BJ (cell line): Measurements from ENCODE around the gene GSG1L. TPM values are rescaled to one million over a fixed set of nuclear protein-coding genes. Genes with fewer than 3 reads are reported as not detected.
"Not testable (repeated sequence)": the region's sequence is repeated elsewhere in the genome, so short reads cannot be mapped to it uniquely, and the experiment has no call there.

Source experiments
- CTCF ChIA-PET: fragments of 350-600 bp; formaldehyde crosslinking; extraction: SDS; loops from one replicate; lab custom pipeline; 2021; ENCODE audit warnings: antibody characterized with exemption, inconsistent platforms; lab: Yijun Ruan, JAX
- POLR2A ChIA-PET: fragments of 300-600 bp; sonication (Branson Sonifier 250); formaldehyde crosslinking; extraction: SDS; loops from one replicate; lab custom pipeline; 2021; ENCODE audit warnings: antibody characterized with exemption; lab: Charles Lee
- DNase-seq: peaks from one replicate; pipeline ENCODE4 v3.0.0-alpha.2; 2011; ENCODE audit warnings: low read depth
- H3K27me3 ChIP-seq: 2 replicates; pipeline ENCODE4 v1.6.0; 2011; ENCODE audit warnings: low read length; ENCODE audit not compliant: control insufficient read depth, insufficient read depth
- H3K36me3 ChIP-seq: 2 replicates; pipeline ENCODE4 v1.5.1; 2011; ENCODE audit warnings: low read length; ENCODE audit not compliant: control insufficient read depth, insufficient read depth
- H3K4me3 ChIP-seq: 2 replicates; pipeline ENCODE4 v1.5.1; 2011; ENCODE audit warnings: low read depth, mild to moderate bottlenecking, control low read depth, low read length
- polyA plus RNA-seq: library from polyadenylated mRNA; depleted of rRNA; stranded (reverse); fragments of >200 nt; gene quantifications from 2 replicates; pipeline ENCODE4 v1.2.3, GENCODE V29; 2011
- TF ChIP-seq, protein P1 (sequence below): IDR thresholded peaks from 2 replicates; pipeline ENCODE4 v1.5.1; 2011; ENCODE audit warnings: low read depth, mild to moderate bottlenecking, control low read depth, inconsistent platforms, low read length, moderate library complexity; ENCODE audit not compliant: insufficient read depth

Gene GSG1L
- polyA plus RNA-seq, 1 experiment: not detected

DNA sequence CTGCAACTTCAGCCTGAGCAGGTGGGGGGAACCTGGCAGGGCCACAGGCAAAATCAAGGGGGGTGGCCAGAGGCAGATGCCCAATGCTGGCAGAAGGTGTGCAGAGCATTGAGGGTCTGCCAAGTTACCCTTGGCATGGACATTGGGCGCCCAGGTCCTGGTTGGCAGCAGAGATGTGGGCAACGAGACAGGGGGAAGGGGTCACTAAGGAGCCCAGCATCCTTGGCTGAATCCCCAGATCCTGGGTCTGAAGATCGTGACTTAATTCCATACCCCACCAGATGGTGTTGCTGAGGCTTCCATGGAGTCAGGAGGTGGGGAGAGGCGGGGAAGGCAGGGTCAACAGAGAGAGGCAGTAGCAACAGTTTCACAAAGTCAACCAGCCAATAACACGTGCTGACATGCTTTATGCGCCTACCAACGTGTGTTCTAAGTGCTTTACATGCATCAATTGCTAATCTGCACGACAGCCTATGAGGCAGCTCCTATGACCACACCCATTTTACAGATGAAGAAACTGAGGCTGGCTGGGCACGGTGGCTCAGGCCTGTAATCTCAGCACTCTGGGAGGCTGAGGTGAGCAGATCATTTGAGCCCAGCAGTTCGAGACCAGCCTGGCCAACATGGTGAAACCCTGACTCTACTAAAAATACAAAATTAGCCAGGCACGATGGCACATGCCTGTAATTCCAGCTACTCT is 83.3 kb downstream of the GSG1L start:
- Histone ChIP-seq H3K36me3 (no peaks in the 10 kb centered on the region), H3K27me3 (no peaks in the 10 kb centered on the region; the same call in 1 of the 2 replicates), H3K4me3 (no peak overlapping the region)
- ChIA-PET POLR2A (no interaction called here), CTCF (no interaction called here)
- TF ChIP-seq, protein P1, sequence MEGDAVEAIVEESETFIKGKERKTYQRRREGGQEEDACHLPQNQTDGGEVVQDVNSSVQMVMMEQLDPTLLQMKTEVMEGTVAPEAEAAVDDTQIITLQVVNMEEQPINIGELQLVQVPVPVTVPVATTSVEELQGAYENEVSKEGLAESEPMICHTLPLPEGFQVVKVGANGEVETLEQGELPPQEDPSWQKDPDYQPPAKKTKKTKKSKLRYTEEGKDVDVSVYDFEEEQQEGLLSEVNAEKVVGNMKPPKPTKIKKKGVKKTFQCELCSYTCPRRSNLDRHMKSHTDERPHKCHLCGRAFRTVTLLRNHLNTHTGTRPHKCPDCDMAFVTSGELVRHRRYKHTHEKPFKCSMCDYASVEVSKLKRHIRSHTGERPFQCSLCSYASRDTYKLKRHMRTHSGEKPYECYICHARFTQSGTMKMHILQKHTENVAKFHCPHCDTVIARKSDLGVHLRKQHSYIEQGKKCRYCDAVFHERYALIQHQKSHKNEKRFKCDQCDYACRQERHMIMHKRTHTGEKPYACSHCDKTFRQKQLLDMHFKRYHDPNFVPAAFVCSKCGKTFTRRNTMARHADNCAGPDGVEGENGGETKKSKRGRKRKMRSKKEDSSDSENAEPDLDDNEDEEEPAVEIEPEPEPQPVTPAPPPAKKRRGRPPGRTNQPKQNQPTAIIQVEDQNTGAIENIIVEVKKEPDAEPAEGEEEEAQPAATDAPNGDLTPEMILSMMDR: no peak
- DNase-seq: no peak

DNA sequence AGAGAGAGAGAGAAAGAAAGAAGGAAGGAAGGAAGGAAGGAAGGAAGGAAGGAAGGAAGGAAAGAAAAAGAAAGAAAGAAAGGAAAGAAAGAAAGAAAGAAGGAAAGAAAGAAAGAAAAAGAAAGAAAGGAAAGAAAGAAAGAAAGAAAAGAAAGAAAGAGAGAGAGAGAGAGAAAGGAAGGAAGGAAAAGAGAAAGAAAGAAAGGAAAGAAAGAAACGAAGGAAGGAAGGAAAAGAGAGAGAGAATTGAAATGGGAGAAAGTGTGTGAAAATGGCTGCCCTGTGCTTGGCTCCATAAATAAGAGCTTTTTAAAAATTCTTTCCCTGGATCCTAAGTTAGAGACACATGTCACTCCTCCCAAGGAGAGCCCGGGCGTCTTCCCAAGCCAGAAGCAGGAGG is 83.8 kb downstream of the GSG1L start:
- CTCF ChIA-PET, H3K27me3 ChIP-seq, H3K36me3 ChIP-seq, H3K4me3 ChIP-seq, POLR2A ChIA-PET, DNase-seq: not testable (repeated sequence)

DNA sequence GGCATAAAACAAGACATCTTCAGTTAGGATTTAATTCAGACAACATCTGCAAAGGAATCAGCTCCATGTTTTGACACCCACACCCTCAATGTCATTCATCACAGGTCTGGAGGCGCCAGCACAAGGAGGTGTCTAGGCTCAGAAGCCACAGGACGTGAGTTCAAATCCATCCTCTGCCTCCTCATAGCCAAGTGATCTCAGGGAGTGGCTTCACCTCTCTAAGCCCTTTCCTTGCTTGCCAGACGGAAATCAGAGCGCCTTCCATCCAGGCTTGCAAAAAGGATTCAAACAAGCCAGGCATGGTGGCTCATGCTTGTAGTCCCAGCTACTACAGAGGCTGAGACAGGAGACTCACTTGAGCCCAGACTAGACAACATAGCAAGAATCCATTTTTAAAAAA is 84.6 kb downstream of the GSG1L start:
- H3K4me3 ChIP-seq: no peak overlapping the region
- TF ChIP-seq, protein P1: no peak
- no peaks in the 10 kb centered on the region for H3K36me3 ChIP-seq
- ChIA-PET POLR2A (no interaction called here), CTCF (no interaction called here)
- no peaks in the 10 kb centered on the region; the same call in 1 of the 2 replicates for H3K27me3 ChIP-seq
- no peak for DNase-seq

DNA sequence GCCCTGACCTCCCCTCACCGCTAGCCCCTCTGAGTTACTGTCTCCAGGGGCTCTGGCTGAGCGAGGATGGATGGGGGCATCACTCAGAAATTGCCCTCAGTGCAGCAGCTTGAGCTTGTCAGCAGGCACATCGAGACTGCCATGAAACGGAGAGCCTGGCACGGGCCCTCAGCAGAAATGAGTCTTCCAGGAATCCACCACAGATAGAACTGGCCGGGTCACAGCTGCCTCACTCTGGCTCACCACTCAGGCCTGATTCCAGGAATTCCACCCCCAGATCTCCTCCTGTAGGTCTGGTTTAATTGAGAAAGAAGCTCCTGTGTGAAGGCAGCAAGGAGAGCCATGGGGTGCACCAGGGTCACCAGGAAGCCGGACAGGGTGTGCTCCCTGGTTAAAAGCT is 85.5 kb downstream of the GSG1L start:
- TF ChIP-seq, protein P1: no peak
- no peak for DNase-seq
- Histone ChIP-seq H3K27me3 (no peaks in the 10 kb centered on the region; the same call in 1 of the 2 replicates), H3K36me3 (no peaks in the 10 kb centered on the region), H3K4me3 (no peak overlapping the region)
- POLR2A ChIA-PET: no interaction called here
- CTCF ChIA-PET: no interaction called here

DNA sequence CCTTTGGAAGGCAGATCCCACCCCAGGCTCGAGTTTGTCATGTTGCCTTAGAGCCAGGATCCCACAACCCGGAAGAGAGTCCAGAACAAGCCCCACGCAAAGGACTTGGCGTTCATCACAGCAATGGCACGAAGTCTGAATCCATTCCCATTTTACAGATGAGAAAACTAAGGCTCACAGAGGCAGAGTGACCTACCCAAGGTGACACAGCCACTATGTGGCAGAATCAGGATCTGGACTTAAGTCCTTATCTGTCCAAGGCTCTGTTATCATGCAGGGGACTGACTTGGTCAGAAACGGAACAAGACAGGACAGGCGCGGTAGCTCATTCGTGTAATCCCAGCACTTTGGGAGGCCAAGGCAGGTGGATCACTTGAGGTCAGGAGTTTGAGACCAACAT is 86.5 kb downstream of the GSG1L start:
- no peaks in the 10 kb centered on the region for H3K36me3 ChIP-seq
- ChIA-PET POLR2A (no interaction called here), CTCF (no interaction called here)
- no peak for DNase-seq
- H3K27me3 ChIP-seq: no peaks in the 10 kb centered on the region; the same call in none of the 2 replicates
- H3K4me3 ChIP-seq: no peak overlapping the region
- TF ChIP-seq, protein P1: no peak
